GM23248 (cell line): Measurements from ENCODE around the gene ELOVL1. TPM values are rescaled to one million over a fixed set of nuclear protein-coding genes. Genes with fewer than 3 reads are reported as not detected.

ENCODE experiments used
- DNase-seq: peaks from one replicate; pipeline ENCODE4 v3.0.0-alpha.2; 2015
- H2AFZ ChIP-seq: fragments of 200-600 bp; sonication (generic); 2 replicates; pipeline ENCODE4 v1.6.1; 2016; ENCODE audit warnings: antibody characterized with exemption
- H3F3A ChIP-seq: fragments of 200-600 bp; sonication (generic); 2 replicates; pipeline ENCODE4 v1.6.1; 2016; ENCODE audit warnings: mild to moderate bottlenecking, antibody characterized with exemption, mixed run types; ENCODE audit not compliant: insufficient read depth
- H3K27ac ChIP-seq: fragments of 200-600 bp; sonication (generic); 2 replicates; pipeline ENCODE4 v1.5.1; 2016; ENCODE audit warnings: mild to moderate bottlenecking
- H3K27me3 ChIP-seq: fragments of 200-600 bp; sonication (generic); replicated peaks from 2 replicates; pipeline ENCODE4 v1.6.1; 2016; ENCODE audit warnings: mild to moderate bottlenecking; ENCODE audit not compliant: insufficient read depth
- H3K36me3 ChIP-seq: fragments of 200-600 bp; sonication (generic); 2 replicates; pipeline ENCODE4 v1.6.1; 2016; ENCODE audit warnings: low read depth, mild to moderate bottlenecking
- H3K4me1 ChIP-seq: fragments of 200-600 bp; sonication (generic); 2 replicates; pipeline ENCODE4 v1.6.1; 2016; ENCODE audit warnings: mild to moderate bottlenecking; ENCODE audit not compliant: insufficient read depth
- H3K4me2 ChIP-seq: fragments of 200-600 bp; sonication (generic); one replicate; pipeline ENCODE4 v1.6.1; 2016; ENCODE audit warnings: mild to moderate bottlenecking; ENCODE audit not compliant: unreplicated experiment
- H3K4me3 ChIP-seq: fragments of 200-600 bp; sonication (generic); 2 replicates; pipeline ENCODE4 v1.5.1; 2016; ENCODE audit warnings: mild to moderate bottlenecking
- H3K79me2 ChIP-seq: fragments of 200-600 bp; sonication (generic); 2 replicates; pipeline ENCODE4 v1.6.1; 2016; ENCODE audit warnings: mild to moderate bottlenecking; ENCODE audit not compliant: insufficient read depth
- H3K9ac ChIP-seq: fragments of 200-600 bp; sonication (generic); 2 replicates; pipeline ENCODE4 v1.6.1; 2016; ENCODE audit warnings: mild to moderate bottlenecking
- H3K9me2 ChIP-seq: fragments of 200-600 bp; sonication (generic); 2 replicates; pipeline ENCODE4 v1.6.1; 2016; ENCODE audit warnings: mixed run types, mild to moderate bottlenecking, moderate library complexity; ENCODE audit not compliant: insufficient read depth
- H3K9me3 ChIP-seq: fragments of 200-600 bp; sonication (generic); one replicate; pipeline ENCODE4 v1.6.1; 2017; ENCODE audit warnings: low read depth
- H4K20me1 ChIP-seq: fragments of 200-600 bp; sonication (generic); 2 replicates; pipeline ENCODE4 v1.6.0; 2016; ENCODE audit not compliant: insufficient read depth
- EZH2 ChIP-seq: fragments of 200-600 bp; sonication (generic); IDR thresholded peaks from 2 replicates; pipeline ENCODE4 v1.6.1; 2018; ENCODE audit warnings: antibody characterized with exemption, mild to moderate bottlenecking; ENCODE audit not compliant: insufficient read depth, poor library complexity, severe bottlenecking
- EZH2phosphoT487 ChIP-seq: fragments of 200-600 bp; sonication (generic); IDR thresholded peaks from 2 replicates; pipeline ENCODE4 v1.6.1; 2018; ENCODE audit warnings: antibody characterized with exemption, moderate library complexity, mild to moderate bottlenecking, low read depth; ENCODE audit not compliant: insufficient read depth
- WGBS, 2 experiments: methylation state at CpG; one replicate each; pipeline ENCODE4 v1.1.6; 2015 to 2017; ENCODE audit warnings: low lambda C conversion rate in 2 of 2, low coverage in 1 of 2; ENCODE audit errors: missing lambda C conversion rate in 2 of 2; 5-methylcytosine and 5-hydroxymethylcytosine counted together
- in situ Hi-C: fragments of 300-500 bp; cut with MboI; formaldehyde crosslinking; loops from 2 replicates; pipeline ENCODE4 v1.15.0; 2020
- polyA plus RNA-seq: library from polyadenylated mRNA; unstranded; fragments of >200 nt; fragmentation: Nextera tagmentation; extraction: Ambion mirVana; gene quantifications from 2 replicates; pipeline ENCODE4 v1.2.1, GENCODE V29; 2016
- total RNA-seq: library from RNA; depleted of rRNA; stranded (reverse); fragments of >200 nt; shearing (Covaris generic); gene quantifications from 2 replicates; pipeline ENCODE4 v1.2.3, GENCODE V29; 2014

Gene ELOVL1
- total and polyA plus RNA-seq, 2 experiments from 2014 or later: 107 to 155 TPM

- WGBS, 2 experiments: 73 to 85% methylated on average over 4 of the region's 4 CpGs
- DNase-seq: no peak
Measured at GRCh38 chr1:43318831-43319230, 49.0 kb downstream of the ELOVL1 start.

GRCh38 chr1:43317817-43318471 is 49.9 kb downstream of the ELOVL1 start:
- WGBS, 2 experiments: 71 to 72% methylated on average over 14 to 15 of the region's 15 CpGs
- Histone ChIP-seq H3K27me3 (no peaks in the 10 kb centered on the region), H3K36me3 (no peaks in the 10 kb centered on the region), H3K4me1 (no peaks in the 10 kb centered on the region), H3K27ac (no peak overlapping the region), H3K4me2 (no peak overlapping the region), H3K9me3 (no peaks in the 10 kb centered on the region), H2AFZ (no peak overlapping the region), H3K9me2 (no peaks in the 10 kb centered on the region), H3K4me3 (no peak overlapping the region), H4K20me1 (no peaks in the 10 kb centered on the region), H3K9ac (no peak overlapping the region), H3K79me2 (no peaks in the 10 kb centered on the region), H3F3A (no peaks in the 10 kb centered on the region)
- in situ Hi-C loops: no loop called here
- peak; percentile 41 for DNase-seq
- TF ChIP-seq EZH2phosphoT487 (no peak), EZH2 (no peak)

More at GRCh38 chr1:43318831-43319230, 49.0 kb downstream of the ELOVL1 start:
- no peaks in the 10 kb centered on the region for H3K79me2 ChIP-seq
- no peaks in the 10 kb centered on the region for H3F3A ChIP-seq
- H3K9ac ChIP-seq: no peak overlapping the region
- no peaks in the 10 kb centered on the region for H4K20me1 ChIP-seq
- H3K4me2 ChIP-seq: no peak overlapping the region
- H3K27ac ChIP-seq: no peak overlapping the region
- H3K9me3 ChIP-seq: no peaks in the 10 kb centered on the region
- no peaks in the 10 kb centered on the region for H3K36me3 ChIP-seq
- no peaks in the 10 kb centered on the region for H3K9me2 ChIP-seq
- no peak overlapping the region for H2AFZ ChIP-seq
- no peaks in the 10 kb centered on the region for H3K4me1 ChIP-seq
- H3K27me3 ChIP-seq: no peaks in the 10 kb centered on the region
- H3K4me3 ChIP-seq: no peak overlapping the region
- in situ Hi-C loops: no loop called here
- no peak for TF ChIP-seq EZH2
- no peak for TF ChIP-seq EZH2phosphoT487

- Histone ChIP-seq H3K27ac (no peak overlapping the region), H2AFZ (no peak overlapping the region), H3K79me2 (no peaks in the 10 kb centered on the region), H4K20me1 (no peaks in the 10 kb centered on the region), H3K9me2 (no peaks in the 10 kb centered on the region), H3K27me3 (no peaks in the 10 kb centered on the region), H3F3A (no peaks in the 10 kb centered on the region), H3K4me1 (no peaks in the 10 kb centered on the region), H3K36me3 (no peaks in the 10 kb centered on the region), H3K9ac (no peak overlapping the region), H3K9me3 (no peaks in the 10 kb centered on the region), H3K4me3 (no peak overlapping the region), H3K4me2 (no peak overlapping the region)
- in situ Hi-C loops: no loop called here
- WGBS, 2 experiments: 84 to 88% methylated on average over 15 to 16 of the region's 16 CpGs
- peak; percentile 41 for DNase-seq
- TF ChIP-seq EZH2 (no peak), EZH2phosphoT487 (no peak)
Measured at GRCh38 chr1:43316738-43317520, 50.9 kb downstream of the ELOVL1 start.

GRCh38 chr1:43315963-43316737 is 51.7 kb downstream of the ELOVL1 start:
- H3K9me2 ChIP-seq: no peaks in the 10 kb centered on the region
- H3K36me3 ChIP-seq: no peaks in the 10 kb centered on the region
- no peaks in the 10 kb centered on the region for H4K20me1 ChIP-seq
- no peak overlapping the region for H3K9ac ChIP-seq
- no peak overlapping the region for H2AFZ ChIP-seq
- no peak overlapping the region for H3K27ac ChIP-seq
- in situ Hi-C loops: no loop called here
- no peaks in the 10 kb centered on the region for H3F3A ChIP-seq
- H3K4me3 ChIP-seq: no peak overlapping the region
- peak; percentile 24 for DNase-seq
- H3K27me3 ChIP-seq: no peaks in the 10 kb centered on the region
- no peak overlapping the region for H3K4me2 ChIP-seq
- H3K79me2 ChIP-seq: no peaks in the 10 kb centered on the region
- WGBS, 2 experiments: 71 to 72% methylated on average over 10 of the region's 10 CpGs
- no peaks in the 10 kb centered on the region for H3K4me1 ChIP-seq
- no peak for TF ChIP-seq EZH2
- TF ChIP-seq EZH2phosphoT487: no peak
- no peaks in the 10 kb centered on the region for H3K9me3 ChIP-seq
